ENCODE results near the gene TNNT1. TPM values are rescaled to one million over a fixed set of nuclear protein-coding genes. Genes with fewer than 3 reads are reported as not detected.

The TNNT1 gene
- total RNA-seq, 1 experiment from 2014 or later, result 188 TPM

GRCh38 chr19:55099557-55100506, 49.2 kb downstream of the TNNT1 start:
- H4K20me1 ChIP-seq (ENCODE audit: insufficient read depth), result no peaks in the 10 kb centered on the region
- CTCF ChIA-PET, result no interaction called here
- H3K4me1 ChIP-seq (ENCODE audit: control insufficient read depth in 1 of 2, insufficient read depth in 2 of 2, low read length in 2 of 2), result no peaks in the 10 kb centered on the region
- no peaks in the 10 kb centered on the region for H3K9me2 ChIP-seq (ENCODE audit: insufficient read depth)
- H3K9me3 ChIP-seq (ENCODE audit: control insufficient read depth in 1 of 2, insufficient read depth in 1 of 2, low read depth in 1 of 2, low read length in 2 of 2), result no peaks in the 10 kb centered on the region
- H3K4me3 ChIP-seq (replicated peaks in 1 of 2; ENCODE audit: low read depth in 1 of 2, low read length in 2 of 2), result no peak overlapping the region
- H3K4me2 ChIP-seq (ENCODE audit: low read length), result no peak overlapping the region
- H3K9ac ChIP-seq (ENCODE audit: low read length), result no peak overlapping the region
- DNase-seq (ENCODE audit: low read depth, low spot score) (no peak), ATAC-seq (peak; percentile 67)
- peaks cover 4 to 12% of the 10 kb centered on the region in 2 experiments; a peak in 3 of 4 replicates for H3K36me3 ChIP-seq (ENCODE audit: control insufficient read depth in 1 of 2, insufficient read depth in 2 of 2, low read length in 2 of 2)
- POLR2A ChIA-PET, result no interaction called here
- no TSS peak for BruUV-seq (replicated peaks)
- H3K27ac ChIP-seq (ENCODE audit: low read depth, low read length), result no peak overlapping the region
- intact Hi-C loops (cut with micrococcal nuclease), result no loop called here
- no peaks in the 10 kb centered on the region for H3K79me2 ChIP-seq (ENCODE audit: insufficient read depth, low read length)
- H3K27me3 ChIP-seq (ENCODE audit: insufficient read depth, low read length), result no peaks in the 10 kb centered on the region
- RAD21 ChIA-PET (ENCODE audit: low non-redundant PET in 1 of 2, low total read pairs in 2 of 2, uncharacterized antibody in 2 of 2, unreplicated experiment in 2 of 2), result no interaction called here
- H2AFZ ChIP-seq (ENCODE audit: low read depth, low read length, poor library complexity, severe bottlenecking), result no peak overlapping the region
- TF ChIP-seq ZNF274 (IDR thresholded peaks at IDR 0.05; ENCODE audit: low read depth, low read length) (no peak), EZH2 (IDR thresholded peaks at IDR 0.05) (no peak), TCF7L2 (IDR thresholded peaks at IDR 0.05; ENCODE audit: borderline replicate concordance, extremely low read depth, insufficient read depth, insufficient read length) (no peak), EGR1 (IDR thresholded peaks at IDR 0.05; ENCODE audit: low read depth) (no peak), RAD21 (IDR thresholded peaks at IDR 0.05; ENCODE audit: low read depth) (peak; percentile 51), REST (IDR thresholded peaks at IDR 0.05; ENCODE audit: low read depth) (no peak), YY1 (IDR thresholded peaks at IDR 0.05; ENCODE audit: extremely low read depth, insufficient replicate concordance, low read depth, low read length) (no peak), ELF1 (IDR thresholded peaks at IDR 0.05; ENCODE audit: borderline replicate concordance, low read depth) (no peak), CBX3 (IDR thresholded peaks at IDR 0.05; ENCODE audit: low read depth) (no peak)
- TF ChIP-seq, protein P1, sequence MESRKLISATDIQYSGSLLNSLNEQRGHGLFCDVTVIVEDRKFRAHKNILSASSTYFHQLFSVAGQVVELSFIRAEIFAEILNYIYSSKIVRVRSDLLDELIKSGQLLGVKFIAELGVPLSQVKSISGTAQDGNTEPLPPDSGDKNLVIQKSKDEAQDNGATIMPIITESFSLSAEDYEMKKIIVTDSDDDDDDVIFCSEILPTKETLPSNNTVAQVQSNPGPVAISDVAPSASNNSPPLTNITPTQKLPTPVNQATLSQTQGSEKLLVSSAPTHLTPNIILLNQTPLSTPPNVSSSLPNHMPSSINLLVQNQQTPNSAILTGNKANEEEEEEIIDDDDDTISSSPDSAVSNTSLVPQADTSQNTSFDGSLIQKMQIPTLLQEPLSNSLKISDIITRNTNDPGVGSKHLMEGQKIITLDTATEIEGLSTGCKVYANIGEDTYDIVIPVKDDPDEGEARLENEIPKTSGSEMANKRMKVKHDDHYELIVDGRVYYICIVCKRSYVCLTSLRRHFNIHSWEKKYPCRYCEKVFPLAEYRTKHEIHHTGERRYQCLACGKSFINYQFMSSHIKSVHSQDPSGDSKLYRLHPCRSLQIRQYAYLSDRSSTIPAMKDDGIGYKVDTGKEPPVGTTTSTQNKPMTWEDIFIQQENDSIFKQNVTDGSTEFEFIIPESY (IDR thresholded peaks at IDR 0.05; ENCODE audit: extremely low read depth, insufficient replicate concordance, low read length), result no peak
- TF ChIP-seq, protein P2, sequence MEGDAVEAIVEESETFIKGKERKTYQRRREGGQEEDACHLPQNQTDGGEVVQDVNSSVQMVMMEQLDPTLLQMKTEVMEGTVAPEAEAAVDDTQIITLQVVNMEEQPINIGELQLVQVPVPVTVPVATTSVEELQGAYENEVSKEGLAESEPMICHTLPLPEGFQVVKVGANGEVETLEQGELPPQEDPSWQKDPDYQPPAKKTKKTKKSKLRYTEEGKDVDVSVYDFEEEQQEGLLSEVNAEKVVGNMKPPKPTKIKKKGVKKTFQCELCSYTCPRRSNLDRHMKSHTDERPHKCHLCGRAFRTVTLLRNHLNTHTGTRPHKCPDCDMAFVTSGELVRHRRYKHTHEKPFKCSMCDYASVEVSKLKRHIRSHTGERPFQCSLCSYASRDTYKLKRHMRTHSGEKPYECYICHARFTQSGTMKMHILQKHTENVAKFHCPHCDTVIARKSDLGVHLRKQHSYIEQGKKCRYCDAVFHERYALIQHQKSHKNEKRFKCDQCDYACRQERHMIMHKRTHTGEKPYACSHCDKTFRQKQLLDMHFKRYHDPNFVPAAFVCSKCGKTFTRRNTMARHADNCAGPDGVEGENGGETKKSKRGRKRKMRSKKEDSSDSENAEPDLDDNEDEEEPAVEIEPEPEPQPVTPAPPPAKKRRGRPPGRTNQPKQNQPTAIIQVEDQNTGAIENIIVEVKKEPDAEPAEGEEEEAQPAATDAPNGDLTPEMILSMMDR (IDR thresholded peaks at IDR 0.05 in 2 of 3, conservative IDR thresholded peaks at IDR 0.05 in 1 of 3; ENCODE audit: borderline replicate concordance in 1 of 3, insufficient read depth in 1 of 3, low read depth in 2 of 3, low read length in 2 of 3), result peak; percentile 10 to 50 (median 33); a peak in 4 of 6 replicates
